Activated gamma-delta T cell treated with Interleukin-2 at 50 U/mL for 16 hours (primary cell): Measurements from ENCODE around the gene SMC5.
"Not testable (repeated sequence)": the region's sequence is repeated elsewhere in the genome, so short reads cannot be mapped to it uniquely, and the experiment has no call there.

ENCODE experiments used
- DNase-seq: peaks from one replicate; pipeline ENCODE4 v3.0.0-alpha.2; 2020

The SMC5 gene

DNA sequence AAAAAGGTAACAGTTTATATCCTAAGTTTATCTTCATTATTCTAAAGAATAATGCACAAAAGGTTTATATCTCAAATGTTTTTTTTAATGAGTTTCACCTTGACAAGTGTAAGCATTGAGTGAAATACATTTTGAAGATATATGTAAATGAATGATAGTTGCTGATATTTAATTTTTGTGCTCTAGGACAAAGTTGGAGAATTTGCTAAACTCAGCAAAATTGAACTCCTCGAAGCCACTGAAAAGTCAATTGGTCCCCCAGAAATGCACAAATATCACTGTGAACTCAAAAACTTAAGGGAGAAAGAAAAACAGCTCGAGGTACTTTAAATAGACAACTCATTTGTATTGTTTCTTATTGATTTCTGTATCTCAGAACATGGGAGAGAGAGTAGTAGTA lies 19.5 kb downstream of the SMC5 start:
- DNase-seq = no peak

DNA sequence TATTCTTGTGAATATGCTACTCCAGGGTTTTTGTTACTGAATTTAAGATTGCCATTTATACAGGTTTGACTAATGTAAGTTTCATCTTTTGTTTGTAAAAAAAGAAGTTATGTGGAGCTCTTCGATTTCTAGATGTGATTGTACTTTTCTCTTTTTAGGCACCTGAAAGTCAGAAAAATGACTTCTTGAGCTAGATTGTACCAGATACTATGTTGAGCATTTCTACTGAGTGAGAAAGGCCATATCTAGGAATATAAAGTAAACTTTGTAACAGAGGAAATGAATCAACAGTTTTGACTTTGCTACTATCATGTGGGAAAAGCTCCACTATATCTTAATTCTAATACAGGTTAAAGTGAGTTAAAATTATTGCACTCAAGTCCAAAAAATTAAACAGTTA lies 25.1 kb downstream of the SMC5 start:
- no peak for DNase-seq

DNA sequence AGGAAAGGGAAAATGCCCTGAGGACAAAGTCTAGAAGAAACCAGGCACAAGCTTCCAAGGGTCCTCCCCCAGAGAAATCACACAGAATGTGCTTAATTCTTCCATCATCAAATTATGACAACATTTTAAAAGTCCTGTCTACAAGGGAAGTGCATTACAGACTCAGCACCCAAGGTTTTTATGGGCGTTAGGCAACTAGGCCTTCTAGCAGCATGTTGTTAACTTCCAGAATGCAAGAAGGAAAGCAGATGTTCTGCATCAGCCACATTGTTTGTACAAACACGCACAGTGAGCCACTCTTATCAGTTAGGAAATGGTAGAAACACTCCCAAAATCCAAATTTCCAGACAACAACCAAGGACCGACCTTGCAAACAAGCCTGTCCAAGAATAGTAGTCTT lies 26.5 kb downstream of the SMC5 start:
- DNase-seq = no peak

DNA sequence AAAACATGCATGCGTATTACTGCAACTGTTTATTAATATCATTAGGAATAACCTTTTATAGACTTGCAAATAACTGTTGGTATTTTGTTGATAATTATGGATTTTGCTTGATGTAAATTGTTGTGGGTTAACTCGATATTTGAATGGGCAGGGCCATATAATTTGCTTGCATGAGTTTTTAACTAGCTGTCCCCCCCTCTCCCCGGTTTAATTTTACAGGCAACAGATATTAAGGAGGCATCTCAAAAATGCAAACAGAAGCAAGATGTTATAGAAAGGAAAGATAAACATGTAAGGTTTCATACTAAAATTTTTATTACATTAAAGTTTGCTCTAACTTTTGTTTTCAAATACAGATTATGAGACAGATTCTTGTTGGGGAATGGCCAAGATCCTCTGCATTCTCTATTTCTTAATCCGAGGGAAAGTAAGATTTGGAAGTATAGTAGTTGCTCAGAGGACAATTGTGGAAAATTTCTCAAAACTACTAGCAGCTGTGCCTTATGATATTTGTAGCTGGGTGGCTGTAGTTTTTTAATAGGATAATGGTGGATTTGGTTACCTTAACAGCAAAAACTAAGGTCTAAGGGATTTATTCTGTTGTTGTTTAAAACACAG lies 27.3 kb downstream of the SMC5 start:
- DNase-seq = no peak

DNA sequence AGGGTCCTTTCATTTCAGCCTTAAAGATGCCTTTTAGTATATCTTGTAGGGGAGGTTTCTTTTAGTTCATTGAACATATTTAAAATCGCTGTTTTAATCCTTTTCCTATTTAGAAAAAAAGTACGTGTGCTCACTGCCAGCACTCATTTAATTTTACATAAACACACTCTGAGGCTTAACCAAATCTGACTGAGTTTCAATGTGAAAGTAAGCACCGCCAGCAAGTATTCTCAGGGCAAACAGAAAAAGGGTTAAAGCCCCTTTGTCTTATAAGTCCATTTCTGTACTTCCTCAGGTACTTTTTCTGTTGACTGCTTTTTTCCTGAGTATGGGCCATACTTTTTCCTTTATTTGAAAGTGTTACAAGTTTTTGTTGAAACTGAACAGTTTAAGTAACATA lies 31.8 kb downstream of the SMC5 start:
- no peak for DNase-seq

DNA sequence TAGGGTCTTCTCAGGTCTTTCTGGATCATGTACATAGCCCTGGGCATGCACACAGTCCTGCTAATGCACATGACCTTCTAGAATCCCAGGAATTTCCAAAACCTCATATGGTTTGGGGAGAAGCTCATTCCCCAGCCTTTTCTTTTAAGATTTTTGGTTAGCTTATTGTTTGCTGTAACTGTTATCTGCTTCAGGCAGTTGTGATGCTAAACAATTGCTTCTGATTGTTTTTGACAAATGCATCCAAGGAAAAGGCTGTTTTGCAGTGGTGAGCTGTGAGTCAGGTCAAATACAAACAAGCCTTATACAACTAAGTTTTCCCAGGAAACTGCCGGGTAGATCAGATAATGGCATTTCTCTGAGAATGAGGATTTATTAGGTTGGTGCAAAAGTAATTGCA lies 32.7 kb downstream of the SMC5 start:
- DNase-seq = no peak

DNA sequence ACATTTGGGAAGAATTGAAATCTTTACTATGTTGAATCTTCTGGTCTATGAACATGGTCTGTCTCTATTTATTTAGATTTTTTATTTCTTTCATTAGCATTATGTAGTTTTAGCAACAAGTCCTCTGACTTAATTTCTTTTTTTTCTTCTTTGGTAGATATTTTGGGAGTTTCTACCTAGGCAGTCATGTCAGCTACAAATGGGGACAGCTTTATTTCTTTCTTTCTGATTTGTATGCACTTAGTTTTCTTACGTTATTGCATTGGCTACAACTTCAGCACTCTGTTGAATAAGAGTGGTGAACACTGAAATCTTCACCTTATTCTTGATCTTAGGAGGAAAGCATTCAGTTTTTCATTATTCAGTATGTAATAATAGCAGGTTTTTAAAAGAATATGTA lies 33.5 kb downstream of the SMC5 start:
- DNase-seq = no peak

DNA sequence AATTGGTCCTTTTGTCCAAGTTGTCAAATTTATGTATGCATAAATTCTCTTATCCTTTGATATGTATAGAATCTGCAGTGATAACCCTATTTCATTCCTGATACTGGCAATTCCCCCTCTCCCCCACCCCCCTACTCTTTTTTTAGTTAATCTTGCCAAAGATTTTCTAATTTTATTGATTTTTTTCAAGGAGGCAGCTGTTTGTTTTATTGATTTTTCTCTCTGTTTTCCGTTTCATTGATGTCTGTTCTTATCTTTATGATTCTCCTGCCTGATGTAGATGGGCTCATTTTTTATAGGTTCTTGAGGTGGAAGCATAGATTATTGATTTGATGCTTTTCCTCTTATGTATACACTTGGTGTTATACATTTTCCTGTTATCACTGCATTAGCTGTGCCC lies 34.4 kb downstream of the SMC5 start:
- no peak for DNase-seq

DNA sequence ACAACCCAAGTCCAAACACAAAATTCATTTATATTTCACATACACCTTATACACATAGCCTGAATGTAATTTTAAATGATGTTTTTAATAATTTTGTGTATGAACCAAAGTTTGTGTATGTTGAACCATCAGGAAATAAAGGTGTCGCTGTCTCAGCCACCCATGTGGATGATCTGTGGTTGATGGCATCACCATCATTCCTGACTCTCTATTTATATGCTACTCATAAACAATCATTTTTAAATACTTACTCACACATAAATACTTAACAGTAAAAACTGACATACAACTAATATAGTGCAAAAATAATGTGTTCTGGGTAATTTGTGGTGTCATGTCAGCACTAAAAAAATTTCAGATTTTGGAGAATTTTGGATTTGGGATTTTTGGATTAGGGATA lies 38.4 kb downstream of the SMC5 start:
- no peak for DNase-seq

DNA sequence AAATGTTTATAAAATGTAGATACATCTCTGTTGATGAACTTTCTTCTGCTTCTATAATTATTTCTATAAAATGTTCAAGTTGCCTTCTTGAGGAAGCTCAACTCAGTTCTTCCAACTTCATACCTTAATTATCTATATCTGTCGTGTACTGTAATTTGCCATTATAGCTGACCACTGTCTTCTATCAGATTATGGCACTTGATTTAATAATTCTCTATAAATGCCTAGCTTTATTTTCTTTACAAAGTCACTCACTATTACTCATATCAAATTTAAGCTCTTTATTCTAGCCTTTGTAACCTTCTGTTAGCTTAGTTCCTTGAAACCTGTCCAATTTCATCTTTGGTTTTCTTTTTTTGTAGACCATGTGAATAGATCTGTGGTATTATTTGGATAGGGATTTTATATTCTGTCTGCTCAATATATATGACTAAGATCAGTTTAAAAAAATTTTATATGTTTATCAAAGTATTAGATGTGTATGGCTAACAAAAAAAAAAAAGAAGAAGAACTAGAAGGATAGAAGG lies 39.5 kb downstream of the SMC5 start:
- no peak for DNase-seq

DNA sequence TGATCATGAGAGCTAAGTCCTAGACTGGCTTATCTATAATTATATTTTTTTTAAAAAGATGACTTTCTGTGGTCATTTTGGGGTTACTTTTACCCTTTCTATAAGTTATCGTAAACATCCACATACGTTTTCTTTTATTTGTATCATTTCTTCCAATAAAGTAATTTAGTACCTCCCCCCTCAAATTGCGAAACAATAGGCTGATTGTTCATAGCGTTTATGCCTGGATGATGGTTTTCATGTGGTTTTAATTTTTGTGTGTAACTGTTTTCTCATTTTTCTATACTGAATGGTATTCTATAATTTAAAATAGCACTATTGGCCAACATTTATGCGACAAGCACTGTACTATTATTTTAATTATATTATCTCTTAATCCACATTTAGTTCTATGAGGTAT lies 44.5 kb downstream of the SMC5 start:
- no peak for DNase-seq

DNA sequence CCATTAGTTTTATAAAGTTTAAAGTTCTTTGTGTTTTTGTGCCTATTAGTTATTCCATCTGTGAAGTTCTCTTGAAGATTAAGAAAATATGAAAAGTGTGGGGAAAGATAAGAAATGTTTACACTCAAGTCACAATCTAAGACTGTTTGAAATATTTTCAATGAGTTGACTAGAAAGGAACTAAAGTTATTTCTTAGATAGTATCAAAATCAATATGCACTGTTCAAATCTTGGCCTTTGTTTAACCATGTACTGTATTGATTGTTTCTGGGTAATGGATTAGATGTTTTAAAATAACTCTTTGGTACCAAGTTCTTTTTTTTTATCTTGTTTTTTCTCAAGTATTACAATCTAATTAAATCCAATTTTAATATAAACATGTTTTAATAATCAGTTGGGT lies 46.0 kb downstream of the SMC5 start:
- no peak for DNase-seq

DNA sequence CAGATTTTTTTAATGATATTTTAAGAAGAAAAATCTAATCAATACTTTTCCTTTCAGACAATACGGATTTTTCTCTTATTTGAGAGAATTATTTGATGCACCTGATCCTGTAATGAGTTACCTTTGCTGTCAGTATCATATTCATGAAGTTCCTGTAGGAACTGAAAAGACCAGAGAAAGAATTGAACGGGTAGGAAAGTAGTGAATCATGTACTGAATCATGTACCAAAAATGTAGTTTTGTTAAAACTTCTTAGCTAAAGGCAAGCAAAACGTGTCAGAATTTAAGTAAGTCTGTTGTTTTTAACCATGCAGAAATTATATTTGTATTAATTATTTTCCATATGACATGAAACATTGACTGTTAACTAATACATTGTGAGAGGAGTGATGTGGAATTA lies 56.6 kb downstream of the SMC5 start:
- no peak for DNase-seq

DNA sequence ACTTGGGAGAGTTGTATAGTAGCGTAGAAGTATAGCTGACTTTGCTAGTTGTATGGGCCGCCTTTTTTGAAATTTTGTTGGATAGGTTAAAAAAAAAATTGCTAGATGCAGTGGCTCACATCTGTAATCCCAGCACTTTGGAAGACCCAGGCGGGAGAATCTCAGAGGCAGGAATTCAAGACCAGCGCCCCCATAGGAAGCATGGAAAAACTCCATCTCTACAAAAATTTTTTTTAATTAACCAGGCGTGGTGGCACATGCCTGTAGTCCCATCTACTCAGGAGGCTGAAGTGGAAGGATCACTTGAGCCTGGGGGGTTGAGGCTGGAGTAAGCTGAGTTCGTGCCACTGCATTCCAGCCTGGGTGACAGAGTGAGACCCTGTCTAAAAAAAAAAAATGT lies 59.2 kb downstream of the SMC5 start:
- DNase-seq = no peak

DNA sequence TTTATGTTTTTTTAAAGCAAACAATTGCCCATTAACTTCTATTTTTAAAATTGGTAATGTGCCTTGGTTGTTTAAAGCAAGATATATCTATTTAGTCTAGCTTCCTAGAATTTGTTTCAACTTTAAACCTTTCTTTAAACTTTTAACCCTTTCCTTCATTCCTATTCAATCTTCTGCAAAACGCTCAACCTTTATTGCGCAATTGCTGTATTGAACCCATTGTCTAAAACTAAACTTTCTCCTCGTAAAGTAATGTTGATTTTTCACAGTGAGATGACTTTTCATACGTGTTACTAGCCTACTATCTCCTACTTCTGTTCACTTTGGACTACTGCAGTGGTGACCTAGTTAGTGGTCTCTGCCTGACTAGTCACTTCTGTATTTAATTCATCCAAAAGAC lies 63.3 kb downstream of the SMC5 start:
- no peak for DNase-seq

DNA sequence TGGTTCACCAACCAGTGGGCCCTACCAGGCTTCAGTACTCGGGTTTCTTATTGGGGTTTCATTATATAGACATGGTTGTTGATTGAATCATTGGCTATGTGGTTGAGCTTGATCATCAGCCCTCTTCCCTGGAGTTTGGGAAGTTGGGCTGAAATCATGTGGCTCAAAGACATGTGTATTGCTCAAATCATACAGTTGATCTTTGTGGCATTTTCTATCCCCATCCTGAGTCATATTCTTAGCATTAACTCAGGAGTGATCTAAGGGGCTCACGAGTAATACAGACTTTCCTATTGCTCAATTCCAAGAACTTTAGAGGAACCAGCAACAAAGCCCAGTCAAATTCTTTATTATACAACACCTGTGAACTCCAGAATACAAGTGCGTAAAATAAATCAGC lies 66.2 kb downstream of the SMC5 start:
- DNase-seq = no peak

DNA sequence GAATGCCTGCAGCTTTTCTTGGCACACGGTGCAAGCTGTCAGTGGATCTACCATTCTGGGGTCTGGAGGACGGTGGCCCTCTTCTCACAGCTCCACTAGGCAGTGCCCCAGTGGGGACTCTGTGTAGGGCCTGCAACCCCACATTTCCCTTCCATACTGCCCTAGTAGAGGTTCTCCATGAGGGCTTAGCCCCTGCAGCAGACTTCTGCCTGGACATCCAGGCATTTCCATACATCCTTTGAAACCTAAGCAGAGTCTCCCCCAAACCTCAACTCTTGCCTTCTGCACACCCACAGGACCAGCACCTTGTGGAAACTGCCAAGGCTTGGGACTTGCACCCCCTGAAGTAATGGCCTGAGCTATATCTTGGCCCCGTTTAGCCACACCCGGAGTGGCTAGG lies 69.8 kb downstream of the SMC5 start:
- DNase-seq = not testable (repeated sequence)

DNA sequence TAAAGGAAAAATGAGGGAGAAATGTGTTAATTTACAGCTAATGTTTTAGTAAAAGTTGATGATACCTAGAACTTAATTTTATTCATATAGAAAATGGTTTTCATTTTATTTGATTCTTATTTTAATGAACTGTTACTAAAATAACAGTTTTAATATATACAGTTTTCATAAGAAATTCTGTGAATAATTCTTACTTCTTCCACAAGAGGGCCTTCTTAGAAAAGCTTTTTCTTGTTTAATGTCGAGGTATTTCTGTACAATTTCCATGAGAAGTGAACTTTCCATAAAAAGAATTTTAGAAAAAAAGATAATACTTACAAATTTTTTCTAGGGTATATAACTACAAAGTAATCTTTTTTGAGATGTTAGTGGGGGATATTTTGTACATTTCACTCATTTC lies 81.8 kb downstream of the SMC5 start:
- no peak for DNase-seq

DNA sequence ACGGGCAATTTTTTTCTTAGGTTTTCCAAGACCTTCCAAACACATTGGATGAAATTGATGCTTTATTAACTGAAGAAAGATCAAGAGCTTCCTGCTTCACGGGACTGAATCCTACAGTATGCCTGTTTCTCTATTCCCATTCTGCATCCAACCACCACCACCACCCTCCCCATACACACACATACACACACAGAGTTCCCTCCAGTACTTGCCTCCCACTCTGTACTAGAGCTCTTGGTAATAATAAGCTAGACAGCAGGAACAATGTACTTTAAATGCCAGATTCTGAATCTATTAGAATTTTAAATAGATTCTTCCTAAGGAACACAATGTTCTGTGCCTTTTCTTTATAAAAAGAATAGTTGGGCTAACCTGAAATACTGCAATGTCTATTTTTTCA lies 88.3 kb downstream of the SMC5 start:
- no peak for DNase-seq

DNA sequence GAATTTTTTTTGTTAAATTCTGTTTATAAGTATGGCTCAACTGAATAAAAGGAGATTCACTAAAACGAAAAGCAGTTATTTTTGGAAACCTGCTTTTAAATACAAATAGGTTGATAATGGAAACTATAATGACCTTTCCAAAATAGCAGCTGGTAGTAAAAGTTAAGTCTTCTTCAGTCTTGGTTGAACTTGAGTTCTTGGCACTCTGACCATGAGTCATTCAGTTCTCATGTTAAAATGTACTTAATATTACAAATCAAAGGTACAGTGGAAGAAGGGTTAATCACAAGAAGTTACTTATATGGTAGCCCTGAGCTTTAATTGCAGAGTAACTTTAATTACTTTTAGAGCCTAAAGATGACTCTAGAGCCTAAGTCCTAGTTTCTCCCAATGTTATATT lies 93.6 kb downstream of the SMC5 start:
- DNase-seq = no peak

DNA sequence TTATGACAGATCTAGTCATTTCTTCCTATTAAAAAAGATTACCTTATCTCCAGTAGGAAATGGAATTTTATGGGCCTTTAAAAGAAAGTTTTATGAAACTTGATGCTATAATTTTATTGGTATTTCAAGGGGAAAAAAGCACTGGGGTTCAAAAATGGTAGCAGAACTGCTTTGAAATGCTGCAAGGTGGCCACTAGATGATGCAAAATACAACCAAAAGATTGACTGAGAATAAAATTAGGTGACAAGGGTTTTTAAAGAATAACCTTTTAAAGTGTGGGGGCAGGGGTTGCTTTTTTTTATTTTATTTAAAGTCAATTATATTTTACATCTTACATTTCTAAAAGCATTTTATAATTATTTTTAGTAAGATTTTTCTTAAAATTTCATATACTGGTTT lies 94.0 kb downstream of the SMC5 start:
- DNase-seq = no peak

DNA sequence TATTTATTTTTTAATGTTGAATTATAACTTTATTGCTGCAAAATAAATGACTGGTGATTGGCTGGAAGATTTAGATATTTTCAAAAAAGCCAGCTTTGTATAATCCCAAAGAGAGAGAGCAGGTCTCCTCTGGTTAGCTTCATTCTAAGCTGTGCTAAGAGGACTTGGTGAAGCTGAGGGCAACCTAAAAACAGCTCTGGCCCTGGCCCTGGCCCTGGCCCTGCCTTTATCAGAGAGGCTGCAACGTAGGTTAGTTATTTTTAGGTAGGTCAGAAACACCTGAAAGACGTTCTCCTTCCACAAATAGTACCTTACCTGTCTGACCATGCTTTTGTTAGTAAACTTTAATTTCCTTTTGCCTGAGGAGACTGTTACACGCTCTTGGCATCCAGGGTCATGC lies 97.0 kb downstream of the SMC5 start:
- DNase-seq = no peak

DNA sequence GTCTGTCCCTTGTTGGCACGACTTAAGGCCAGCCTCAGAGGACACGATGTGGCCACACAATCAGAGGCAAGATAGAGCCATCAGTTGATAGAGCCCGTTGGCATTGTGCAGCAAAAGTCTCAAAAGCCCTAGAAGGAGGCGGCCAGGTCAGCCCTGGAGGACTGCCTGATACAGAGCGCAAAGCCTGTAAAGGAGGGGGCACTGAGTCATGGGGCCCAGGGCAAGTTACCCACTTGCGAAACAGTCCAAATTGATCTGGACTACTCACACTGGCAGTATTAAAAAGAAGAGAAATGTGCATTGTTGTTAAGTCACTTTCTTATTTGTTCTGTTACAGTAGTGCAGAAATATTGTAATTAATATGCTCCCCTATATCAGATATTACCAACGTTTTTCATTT lies 104.2 kb downstream of the SMC5 start:
- DNase-seq = no peak

DNA sequence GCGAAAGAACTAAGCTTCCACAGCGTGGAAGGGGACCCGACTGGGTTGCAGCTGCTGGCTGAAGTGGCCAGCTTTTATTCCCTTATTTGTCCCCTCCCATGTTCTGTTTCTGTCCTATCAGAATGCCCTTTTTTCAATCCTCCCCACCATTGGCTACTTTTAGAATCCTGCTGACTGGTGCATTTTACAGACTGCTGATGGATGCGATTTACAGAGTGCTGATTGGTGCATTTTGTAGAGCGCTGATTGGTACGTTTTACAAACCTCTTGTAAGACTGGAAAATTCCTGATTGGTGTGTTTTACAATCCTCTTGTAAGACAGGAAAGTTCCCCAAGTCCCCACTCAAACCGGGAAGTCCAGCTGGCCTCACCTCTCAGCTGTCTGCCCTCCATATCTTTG lies 105.0 kb downstream of the SMC5 start:
- DNase-seq = no peak

DNA sequence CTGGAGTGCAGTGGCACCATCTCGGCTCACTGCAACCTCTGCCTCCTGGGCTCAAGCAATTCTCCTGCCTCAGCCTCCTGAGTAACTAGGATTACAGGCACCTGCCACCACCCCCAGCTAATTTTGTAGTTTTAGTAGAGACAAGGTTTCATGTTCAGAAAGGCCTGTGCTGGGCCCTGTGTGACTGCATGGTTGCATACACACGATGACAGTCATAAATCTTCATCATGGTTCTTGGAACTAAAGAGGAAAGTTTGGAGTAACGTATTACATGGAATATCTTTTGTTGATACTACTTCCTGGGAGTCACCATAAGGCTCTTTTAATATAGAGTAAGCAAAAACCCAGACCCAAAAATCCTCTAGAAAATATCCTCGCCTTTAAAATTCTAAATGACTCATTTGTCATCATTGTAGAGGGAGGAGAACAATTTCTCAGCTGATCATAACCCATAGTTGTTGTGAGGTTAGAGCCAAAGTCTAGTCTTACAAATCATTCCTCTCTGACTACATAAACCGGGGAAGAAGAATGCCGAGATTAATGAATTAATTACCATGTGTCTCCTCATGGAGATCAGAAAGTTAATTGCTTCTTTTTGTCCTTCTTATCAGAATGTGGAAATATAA lies 108.6 kb downstream of the SMC5 start:
- no peak for DNase-seq
